IMR-90 (cell line): ENCODE data around the gene GBF1. TPM values are rescaled to one million over a fixed set of nuclear protein-coding genes. Genes with fewer than 3 reads are reported as not detected.

ENCODE experiments used
- ATAC-seq: fragments of 200-7000 bp; cut with Tn5 transposase; 2 replicates; pipeline ENCODE4 v1.9.1; 2020; ENCODE audit warnings: low read depth, mild to moderate bottlenecking, moderate library complexity
- BruUV-seq: library from RNA; stranded (reverse); fragments of 400-500 nt; replicated peaks from 2 replicates; lab custom pipeline; 2021; lab: Mats Ljungman, UMichigan
- CTCF ChIA-PET: fragments of 300-600 bp; formaldehyde crosslinking; extraction: SDS; loops from one replicate; lab custom pipeline; 2021; ENCODE audit warnings: antibody characterized with exemption; lab: Yijun Ruan, JAX
- POLR2A ChIA-PET: fragments of 300-600 bp; sonication (Branson Sonifier 250); formaldehyde crosslinking; loops from one replicate; lab custom pipeline; 2022; ENCODE audit warnings: antibody characterized with exemption; ENCODE audit not compliant: unreplicated experiment; lab: Charles Lee
- DNase-seq: peaks from one replicate; pipeline ENCODE4 v3.0.0; 2013
- H2AFZ ChIP-seq: replicated peaks from 2 replicates; pipeline ENCODE3; 2013; ENCODE audit warnings: low read length, mild to moderate bottlenecking; ENCODE audit not compliant: poor library complexity
- H2AK5ac ChIP-seq: 2 replicates; pipeline ENCODE4 v1.6.1; 2013; ENCODE audit warnings: low read depth, low read length, inconsistent platforms
- H2AK9ac ChIP-seq: replicated peaks from 2 replicates; pipeline ENCODE3; 2013; ENCODE audit warnings: mild to moderate bottlenecking, low read depth, low read length, moderate library complexity; ENCODE audit not compliant: poor library complexity
- H2BK120ac ChIP-seq: 2 replicates; pipeline ENCODE4 v1.6.1; 2013; ENCODE audit warnings: low read depth, low read length, inconsistent platforms
- H2BK15ac ChIP-seq: 3 replicates; pipeline ENCODE4 v1.6.1; 2013; ENCODE audit warnings: low read depth, low read length, inconsistent platforms
- H2BK20ac ChIP-seq: 2 replicates; pipeline ENCODE4 v1.6.1; 2013; ENCODE audit warnings: low read depth, mild to moderate bottlenecking, inconsistent platforms, low read length, moderate library complexity
- H2BK5ac ChIP-seq: 2 replicates; pipeline ENCODE4 v1.6.1; 2013; ENCODE audit warnings: mild to moderate bottlenecking, low read depth, low read length, inconsistent platforms; ENCODE audit not compliant: poor library complexity, severe bottlenecking
- H3K14ac ChIP-seq: replicated peaks from 2 replicates; pipeline ENCODE4 v1.6.1; 2013; ENCODE audit warnings: low read depth, low read length, inconsistent platforms
- H3K18ac ChIP-seq: 2 replicates; pipeline ENCODE4 v1.6.1; 2013; ENCODE audit warnings: low read depth, low read length, control low read depth
- H3K23ac ChIP-seq: 2 replicates; pipeline ENCODE4 v1.6.1; 2013; ENCODE audit warnings: low read depth, low read length, inconsistent platforms
- H3K27ac ChIP-seq: 2 replicates; pipeline ENCODE4 v1.5.1; 2013; ENCODE audit warnings: mild to moderate bottlenecking, control low read depth, low read length; ENCODE audit not compliant: insufficient read depth
- H3K27me3 ChIP-seq: 2 replicates; pipeline ENCODE4 v1.6.1; 2013; ENCODE audit warnings: low read length; ENCODE audit not compliant: control insufficient read depth, insufficient read depth
- H3K36me3 ChIP-seq: 2 replicates; pipeline ENCODE4 v1.6.1; 2013; ENCODE audit warnings: low read length, mixed read lengths; ENCODE audit not compliant: control insufficient read depth, insufficient read depth
- H3K4ac ChIP-seq: 2 replicates; pipeline ENCODE4 v1.6.1; 2013; ENCODE audit warnings: low read depth, low read length, inconsistent platforms
- H3K4me1 ChIP-seq: 2 replicates; pipeline ENCODE4 v1.6.1; 2013; ENCODE audit warnings: low read length, mixed read lengths; ENCODE audit not compliant: control insufficient read depth, insufficient read depth
- H3K4me2 ChIP-seq: 2 replicates; pipeline ENCODE4 v1.6.1; 2013; ENCODE audit warnings: low read depth, mild to moderate bottlenecking, control low read depth, low read length, moderate library complexity
- H3K4me3 ChIP-seq: 2 replicates; pipeline ENCODE4 v1.5.1; 2013; ENCODE audit warnings: low read depth, mild to moderate bottlenecking, control low read depth, low read length, moderate library complexity; ENCODE audit not compliant: insufficient read depth
- H3K56ac ChIP-seq: 2 replicates; pipeline ENCODE4 v1.6.1; 2013; ENCODE audit warnings: low read length, inconsistent platforms; ENCODE audit not compliant: insufficient read depth; ENCODE audit errors: extremely low read depth
- H3K79me1 ChIP-seq, 2 experiments: 2 replicates each; pipeline ENCODE4 v1.6.1; 2013; ENCODE audit warnings: low read length in 2 of 2, inconsistent platforms in 1 of 2, low read depth in 1 of 2
- H3K9ac ChIP-seq: 2 replicates; pipeline ENCODE4 v1.6.1; 2013; ENCODE audit warnings: low read depth, low read length, control low read depth
- H3K9me1 ChIP-seq: 2 replicates; pipeline ENCODE4 v1.6.1; 2013; ENCODE audit warnings: low read length, inconsistent platforms; ENCODE audit not compliant: insufficient read depth
- H3K9me3 ChIP-seq: 2 replicates; pipeline ENCODE4 v1.6.1; 2013; ENCODE audit warnings: low read length; ENCODE audit not compliant: control insufficient read depth, insufficient read depth
- H4K20me1 ChIP-seq: 2 replicates; pipeline ENCODE4 v1.6.1; 2013; ENCODE audit warnings: low read length, inconsistent platforms; ENCODE audit not compliant: insufficient read depth
- H4K5ac ChIP-seq: 2 replicates; pipeline ENCODE4 v1.6.1; 2013; ENCODE audit warnings: mild to moderate bottlenecking, low read depth, low read length, control low read depth
- H4K8ac ChIP-seq, 2 experiments: 2 replicates each; pipeline ENCODE4 v1.6.1; 2013; ENCODE audit warnings: low read depth in 2 of 2, low read length in 2 of 2, control low read depth in 1 of 2, inconsistent platforms in 1 of 2
- H4K91ac ChIP-seq: 2 replicates; pipeline ENCODE4 v1.6.1; 2013; ENCODE audit warnings: low read depth, low read length, inconsistent platforms; ENCODE audit not compliant: insufficient read depth
- BHLHE40 ChIP-seq: fragments of 150-350 bp; IDR thresholded peaks from 2 replicates; pipeline ENCODE4 v1.6.1; 2016; ENCODE audit warnings: mild to moderate bottlenecking, low read depth, low read length
- CEBPB ChIP-seq: IDR thresholded peaks from 2 replicates; pipeline ENCODE4 v1.6.1; 2012; ENCODE audit warnings: low read depth, low read length, improper control_type of control experiment
- CHD1 ChIP-seq: IDR thresholded peaks from 2 replicates; pipeline ENCODE4 v1.6.1; 2012; ENCODE audit warnings: low read depth, low read length, improper control_type of control experiment
- FOS ChIP-seq: fragments of 150-350 bp; IDR thresholded peaks from 2 replicates; pipeline ENCODE4 v1.6.1; 2016; ENCODE audit warnings: low read depth, low read length
- MAFK ChIP-seq: IDR thresholded peaks from 2 replicates; pipeline ENCODE4 v1.6.1; 2012; ENCODE audit warnings: low read depth, low read length, improper control_type of control experiment
- MAZ ChIP-seq: IDR thresholded peaks from 2 replicates; pipeline ENCODE4 v1.6.1; 2012; ENCODE audit warnings: low read depth, mild to moderate bottlenecking, low read length, improper control_type of control experiment, moderate library complexity, borderline replicate concordance
- MXI1 ChIP-seq: IDR thresholded peaks from 2 replicates; pipeline ENCODE4 v1.6.1; 2012; ENCODE audit warnings: low read depth, mild to moderate bottlenecking, low read length, moderate library complexity, borderline replicate concordance
- NFE2L2 ChIP-seq: fragments of 150-350 bp; IDR thresholded peaks from 2 replicates; pipeline ENCODE4 v1.6.1; 2016; ENCODE audit warnings: low read depth, mild to moderate bottlenecking, low read length
- POLR2A ChIP-seq: IDR thresholded peaks from 2 replicates; pipeline ENCODE4 v1.6.1; 2012; ENCODE audit warnings: mild to moderate bottlenecking, low read depth, low read length
- RCOR1 ChIP-seq: IDR thresholded peaks from 2 replicates; pipeline ENCODE4 v1.6.1; 2012; ENCODE audit warnings: mild to moderate bottlenecking, low read length, improper control_type of control experiment; ENCODE audit not compliant: insufficient replicate concordance
- RFX5 ChIP-seq: IDR thresholded peaks from 2 replicates; pipeline ENCODE4 v1.8.0; 2012; ENCODE audit warnings: low read depth, mild to moderate bottlenecking, low read length, moderate library complexity
- SMC3 ChIP-seq: fragments of 150-350 bp; IDR thresholded peaks from 2 replicates; pipeline ENCODE4 v1.6.1; 2016; ENCODE audit warnings: low read depth, mild to moderate bottlenecking, antibody characterized with exemption, low read length, moderate library complexity
- WGBS, 2 experiments: methylation state at CpG; one replicate each; pipeline versions ENCODE4 v1.1.5 to v1.1.7; 2013; ENCODE audit warnings: missing lambda C conversion rate in 2 of 2; ENCODE audit not compliant: insufficient read length in 1 of 2; ENCODE audit errors: extremely low coverage in 2 of 2; 5-methylcytosine and 5-hydroxymethylcytosine counted together
- dilution Hi-C: fragments of 300-500 bp; cut with HindIII; formaldehyde crosslinking; loops from one replicate; pipeline ENCODE4 v1.14.3; 2018; ENCODE audit warnings: low sequenced_read_pairs; ENCODE audit not compliant: unreplicated experiment
- in situ Hi-C: fragments of 300-500 bp; cut with MboI; formaldehyde crosslinking; loops from 3 replicates; pipeline ENCODE4 v1.14.3; 2019; ENCODE audit warnings: low sequenced_read_pairs, inconsistent platforms, mixed read lengths
- intact Hi-C: fragments of 100-400 bp; cut with micrococcal nuclease; formaldehyde crosslinking; loops from 2 replicates; pipeline ENCODE4 v1.10.0; 2022
- polyA plus RNA-seq, 3 experiments: library from polyadenylated mRNA; depleted of rRNA; stranded (reverse); fragments of >200 nt; gene quantifications; 2 replicates each; pipeline ENCODE4 v1.2.3, GENCODE V29; 2012; ENCODE audit warnings: low replicate concordance in 1 of 3
- total RNA-seq: library from RNA; depleted of rRNA; stranded (reverse); fragments of >200 nt; gene quantifications from 2 replicates; pipeline ENCODE4 v1.2.3, GENCODE V29; 2012
- TF ChIP-seq, protein P1 (sequence below): fragments of 150-350 bp; IDR thresholded peaks from 2 replicates; pipeline ENCODE4 v1.6.1; 2016; ENCODE audit warnings: low read depth, mild to moderate bottlenecking, low read length, moderate library complexity, borderline replicate concordance
- TF ChIP-seq, protein P2 (sequence below): fragments of 150-350 bp; IDR thresholded peaks from 2 replicates; pipeline ENCODE4 v1.6.1; 2017; ENCODE audit warnings: mild to moderate bottlenecking, antibody characterized with exemption, low read length, low read depth
- TF ChIP-seq, protein P3 (sequence below): conservative IDR thresholded peaks from 2 replicates; pipeline ENCODE4 v1.5.1; 2012; ENCODE audit warnings: mild to moderate bottlenecking, low read depth, low read length, improper control_type of control experiment

Gene GBF1
- total and polyA plus RNA-seq, 2 of the 4 experiments (the other 2 are of a cell fraction) = 38.7 to 40.1 TPM

DNA sequence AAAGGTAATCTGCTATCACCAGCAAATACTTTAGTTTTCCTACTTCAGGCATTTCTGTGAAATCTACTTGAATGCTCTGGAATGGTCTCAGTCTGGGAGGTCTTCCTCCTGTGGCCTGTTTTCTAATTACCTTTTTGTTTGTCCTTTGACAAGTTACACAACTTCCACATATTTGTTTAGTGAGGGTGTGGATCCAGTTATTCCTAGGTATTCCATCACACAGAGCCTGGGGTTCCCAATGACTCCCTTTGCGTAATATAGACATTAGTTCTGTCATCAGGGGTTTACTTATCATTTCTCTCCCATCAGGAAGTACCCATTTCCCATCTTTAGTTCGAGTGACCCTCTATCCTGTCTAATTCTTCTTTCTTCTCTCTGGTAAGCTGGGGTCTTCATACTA is 47.3 kb upstream of the GBF1 start:
- ChIA-PET POLR2A (no interaction called here), CTCF (no interaction called here)
- H4K91ac ChIP-seq = no peak overlapping the region
- H2AK5ac ChIP-seq = no peak overlapping the region
- in situ Hi-C loops = no loop called here
- no peak overlapping the region for H3K4me3 ChIP-seq
- H3K27ac ChIP-seq = no peak overlapping the region
- peaks cover 2% of the 10 kb centered on the region; the same call in 1 of the 2 replicates for H3K9me3 ChIP-seq
- no peak overlapping the region for H2AK9ac ChIP-seq
- no peak overlapping the region for H3K4ac ChIP-seq
- H3K23ac ChIP-seq = no peak overlapping the region
- no peaks in the 10 kb centered on the region for H3K36me3 ChIP-seq
- intact Hi-C loops = no loop called here
- DNase-seq (no peak), ATAC-seq (no peak)
- H4K8ac ChIP-seq = no peak overlapping the region
- BruUV-seq = no TSS peak
- no peak overlapping the region for H4K5ac ChIP-seq
- WGBS, 2 experiments = no CpG with 5 or more reads among the region's 2 CpGs
- no peaks in the 10 kb centered on the region for H3K9me1 ChIP-seq
- H3K14ac ChIP-seq = no peak overlapping the region
- H3K9ac ChIP-seq = no peak overlapping the region
- TF ChIP-seq CEBPB = no peak
- no peak for TF ChIP-seq POLR2A
- no peak for TF ChIP-seq CHD1
- TF ChIP-seq NFE2L2 = no peak
- TF ChIP-seq, protein P1, sequence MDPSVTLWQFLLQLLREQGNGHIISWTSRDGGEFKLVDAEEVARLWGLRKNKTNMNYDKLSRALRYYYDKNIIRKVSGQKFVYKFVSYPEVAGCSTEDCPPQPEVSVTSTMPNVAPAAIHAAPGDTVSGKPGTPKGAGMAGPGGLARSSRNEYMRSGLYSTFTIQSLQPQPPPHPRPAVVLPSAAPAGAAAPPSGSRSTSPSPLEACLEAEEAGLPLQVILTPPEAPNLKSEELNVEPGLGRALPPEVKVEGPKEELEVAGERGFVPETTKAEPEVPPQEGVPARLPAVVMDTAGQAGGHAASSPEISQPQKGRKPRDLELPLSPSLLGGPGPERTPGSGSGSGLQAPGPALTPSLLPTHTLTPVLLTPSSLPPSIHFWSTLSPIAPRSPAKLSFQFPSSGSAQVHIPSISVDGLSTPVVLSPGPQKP = no peak
- no peak for TF ChIP-seq FOS
- TF ChIP-seq RFX5 = no peak
- TF ChIP-seq, protein P2, sequence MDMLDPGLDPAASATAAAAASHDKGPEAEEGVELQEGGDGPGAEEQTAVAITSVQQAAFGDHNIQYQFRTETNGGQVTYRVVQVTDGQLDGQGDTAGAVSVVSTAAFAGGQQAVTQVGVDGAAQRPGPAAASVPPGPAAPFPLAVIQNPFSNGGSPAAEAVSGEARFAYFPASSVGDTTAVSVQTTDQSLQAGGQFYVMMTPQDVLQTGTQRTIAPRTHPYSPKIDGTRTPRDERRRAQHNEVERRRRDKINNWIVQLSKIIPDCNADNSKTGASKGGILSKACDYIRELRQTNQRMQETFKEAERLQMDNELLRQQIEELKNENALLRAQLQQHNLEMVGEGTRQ = no peak
- TF ChIP-seq BHLHE40 = no peak
- TF ChIP-seq MAZ = no peak
- TF ChIP-seq MAFK = no peak
- TF ChIP-seq, protein P3, sequence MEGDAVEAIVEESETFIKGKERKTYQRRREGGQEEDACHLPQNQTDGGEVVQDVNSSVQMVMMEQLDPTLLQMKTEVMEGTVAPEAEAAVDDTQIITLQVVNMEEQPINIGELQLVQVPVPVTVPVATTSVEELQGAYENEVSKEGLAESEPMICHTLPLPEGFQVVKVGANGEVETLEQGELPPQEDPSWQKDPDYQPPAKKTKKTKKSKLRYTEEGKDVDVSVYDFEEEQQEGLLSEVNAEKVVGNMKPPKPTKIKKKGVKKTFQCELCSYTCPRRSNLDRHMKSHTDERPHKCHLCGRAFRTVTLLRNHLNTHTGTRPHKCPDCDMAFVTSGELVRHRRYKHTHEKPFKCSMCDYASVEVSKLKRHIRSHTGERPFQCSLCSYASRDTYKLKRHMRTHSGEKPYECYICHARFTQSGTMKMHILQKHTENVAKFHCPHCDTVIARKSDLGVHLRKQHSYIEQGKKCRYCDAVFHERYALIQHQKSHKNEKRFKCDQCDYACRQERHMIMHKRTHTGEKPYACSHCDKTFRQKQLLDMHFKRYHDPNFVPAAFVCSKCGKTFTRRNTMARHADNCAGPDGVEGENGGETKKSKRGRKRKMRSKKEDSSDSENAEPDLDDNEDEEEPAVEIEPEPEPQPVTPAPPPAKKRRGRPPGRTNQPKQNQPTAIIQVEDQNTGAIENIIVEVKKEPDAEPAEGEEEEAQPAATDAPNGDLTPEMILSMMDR = no peak
- no peak for TF ChIP-seq RCOR1
- TF ChIP-seq MXI1 = no peak
- no peak for TF ChIP-seq SMC3
- no peak overlapping the region for H3K4me2 ChIP-seq
- H3K27me3 ChIP-seq = peaks cover 16% of the 10 kb centered on the region
- no peak overlapping the region for H2BK20ac ChIP-seq
- H2BK120ac ChIP-seq = no peak overlapping the region
- no peak overlapping the region for H3K18ac ChIP-seq
- no peak overlapping the region for H2AFZ ChIP-seq
- no peak overlapping the region for H2BK5ac ChIP-seq
- H4K20me1 ChIP-seq = no peaks in the 10 kb centered on the region
- H3K56ac ChIP-seq = no peak overlapping the region
- dilution Hi-C loops = no loop called here
- no peak overlapping the region for H2BK15ac ChIP-seq
- no peaks in the 10 kb centered on the region for H3K4me1 ChIP-seq
- no peaks in the 10 kb centered on the region for H3K79me1 ChIP-seq
